Measurements from ENCODE around the gene NOL6.
"Not testable (repeated sequence)": the region's sequence is repeated elsewhere in the genome, so short reads cannot be mapped to it uniquely, and the experiment has no call there.

Gene NOL6, protein sequence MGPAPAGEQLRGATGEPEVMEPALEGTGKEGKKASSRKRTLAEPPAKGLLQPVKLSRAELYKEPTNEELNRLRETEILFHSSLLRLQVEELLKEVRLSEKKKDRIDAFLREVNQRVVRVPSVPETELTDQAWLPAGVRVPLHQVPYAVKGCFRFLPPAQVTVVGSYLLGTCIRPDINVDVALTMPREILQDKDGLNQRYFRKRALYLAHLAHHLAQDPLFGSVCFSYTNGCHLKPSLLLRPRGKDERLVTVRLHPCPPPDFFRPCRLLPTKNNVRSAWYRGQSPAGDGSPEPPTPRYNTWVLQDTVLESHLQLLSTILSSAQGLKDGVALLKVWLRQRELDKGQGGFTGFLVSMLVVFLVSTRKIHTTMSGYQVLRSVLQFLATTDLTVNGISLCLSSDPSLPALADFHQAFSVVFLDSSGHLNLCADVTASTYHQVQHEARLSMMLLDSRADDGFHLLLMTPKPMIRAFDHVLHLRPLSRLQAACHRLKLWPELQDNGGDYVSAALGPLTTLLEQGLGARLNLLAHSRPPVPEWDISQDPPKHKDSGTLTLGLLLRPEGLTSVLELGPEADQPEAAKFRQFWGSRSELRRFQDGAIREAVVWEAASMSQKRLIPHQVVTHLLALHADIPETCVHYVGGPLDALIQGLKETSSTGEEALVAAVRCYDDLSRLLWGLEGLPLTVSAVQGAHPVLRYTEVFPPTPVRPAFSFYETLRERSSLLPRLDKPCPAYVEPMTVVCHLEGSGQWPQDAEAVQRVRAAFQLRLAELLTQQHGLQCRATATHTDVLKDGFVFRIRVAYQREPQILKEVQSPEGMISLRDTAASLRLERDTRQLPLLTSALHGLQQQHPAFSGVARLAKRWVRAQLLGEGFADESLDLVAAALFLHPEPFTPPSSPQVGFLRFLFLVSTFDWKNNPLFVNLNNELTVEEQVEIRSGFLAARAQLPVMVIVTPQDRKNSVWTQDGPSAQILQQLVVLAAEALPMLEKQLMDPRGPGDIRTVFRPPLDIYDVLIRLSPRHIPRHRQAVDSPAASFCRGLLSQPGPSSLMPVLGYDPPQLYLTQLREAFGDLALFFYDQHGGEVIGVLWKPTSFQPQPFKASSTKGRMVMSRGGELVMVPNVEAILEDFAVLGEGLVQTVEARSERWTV

GRCh38 chr9:33473643-33474352, at the start of gene NOL6:
Gene NOL6, minus strand, starts transcription at chr9:33473924. Its CDS starts 82 bp downstream, at chr9:33473842.
- DNase-seq (ENCODE audit: low read depth) = peak; percentile 99
- TF ChIP-seq CTCF (conservative IDR thresholded peaks at IDR 0.05; ENCODE audit: low read length) = no peak
- H3K4me3 ChIP-seq (ENCODE audit: low read length) = peak within 1 kb of the TSS; percentile 98

- DNase-seq (ENCODE audit: low read depth); H3K4me3 ChIP-seq (ENCODE audit: low read length): not testable (repeated sequence)
Observed at GRCh38 chr9:33521861-33522260, 48.1 kb upstream of the NOL6 start.

DNA sequence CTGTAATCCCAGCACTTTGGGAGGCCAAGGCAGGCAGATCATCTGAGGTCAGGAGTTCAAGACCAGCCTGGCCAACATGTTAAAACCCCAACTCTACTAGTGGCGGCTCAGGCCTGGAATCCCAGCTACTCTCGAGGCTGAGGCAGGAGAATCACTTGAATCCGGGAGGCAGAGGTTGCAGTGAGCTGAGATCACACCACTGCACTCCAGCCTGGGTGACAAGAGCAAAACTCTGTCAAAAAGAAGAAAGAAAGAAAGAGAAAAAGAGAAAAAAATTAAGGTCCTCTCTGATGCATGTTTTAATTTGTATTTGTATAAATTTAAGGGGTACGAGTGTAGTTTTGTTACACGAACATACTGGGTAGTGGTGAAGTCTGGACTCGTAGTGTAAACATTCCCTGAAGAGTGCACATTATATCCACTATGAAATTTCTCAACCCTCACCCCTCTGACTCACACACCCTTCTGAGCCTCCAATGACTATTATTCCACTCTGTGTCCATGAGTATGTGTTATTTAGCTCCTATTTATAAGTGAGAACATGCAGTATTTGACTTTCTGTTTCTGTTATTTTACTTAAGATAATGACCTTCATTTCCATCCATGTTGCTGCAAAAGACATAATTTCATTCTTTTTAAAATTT, 44.3 kb upstream of the NOL6 start:
- not testable (repeated sequence) for H3K4me3 ChIP-seq (ENCODE audit: low read length)
- peak; percentile 49 for DNase-seq (ENCODE audit: low read depth)

- H3K4me3 ChIP-seq (ENCODE audit: low read length) = no peak overlapping the region
- DNase-seq (ENCODE audit: low read depth) = peak; percentile 52
- peak; percentile 60 for TF ChIP-seq CTCF (conservative IDR thresholded peaks at IDR 0.05; ENCODE audit: low read length)
Observed at GRCh38 chr9:33517373-33517772, 43.6 kb upstream of the NOL6 start.

DNA sequence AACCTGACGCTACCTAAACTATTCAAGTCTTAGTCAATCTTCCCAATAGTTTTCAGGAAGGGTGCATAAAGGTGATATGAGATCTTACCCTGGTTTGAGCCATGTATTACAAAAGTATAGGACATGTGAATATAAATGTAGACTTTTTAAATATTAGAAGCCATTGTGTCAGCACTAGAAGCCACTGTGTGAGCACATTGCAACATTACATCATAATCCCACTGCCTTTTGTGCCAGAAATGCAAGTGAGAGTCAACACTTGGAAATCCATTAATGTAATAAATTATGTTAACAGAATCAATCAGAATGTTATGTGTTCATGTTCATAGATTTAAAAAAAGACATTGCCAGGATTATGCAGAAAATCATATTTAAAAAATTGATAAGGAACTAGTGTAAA, 42.7 kb upstream of the NOL6 start:
- not testable (repeated sequence) for H3K4me3 ChIP-seq (ENCODE audit: low read length); DNase-seq (ENCODE audit: low read depth)

DNA sequence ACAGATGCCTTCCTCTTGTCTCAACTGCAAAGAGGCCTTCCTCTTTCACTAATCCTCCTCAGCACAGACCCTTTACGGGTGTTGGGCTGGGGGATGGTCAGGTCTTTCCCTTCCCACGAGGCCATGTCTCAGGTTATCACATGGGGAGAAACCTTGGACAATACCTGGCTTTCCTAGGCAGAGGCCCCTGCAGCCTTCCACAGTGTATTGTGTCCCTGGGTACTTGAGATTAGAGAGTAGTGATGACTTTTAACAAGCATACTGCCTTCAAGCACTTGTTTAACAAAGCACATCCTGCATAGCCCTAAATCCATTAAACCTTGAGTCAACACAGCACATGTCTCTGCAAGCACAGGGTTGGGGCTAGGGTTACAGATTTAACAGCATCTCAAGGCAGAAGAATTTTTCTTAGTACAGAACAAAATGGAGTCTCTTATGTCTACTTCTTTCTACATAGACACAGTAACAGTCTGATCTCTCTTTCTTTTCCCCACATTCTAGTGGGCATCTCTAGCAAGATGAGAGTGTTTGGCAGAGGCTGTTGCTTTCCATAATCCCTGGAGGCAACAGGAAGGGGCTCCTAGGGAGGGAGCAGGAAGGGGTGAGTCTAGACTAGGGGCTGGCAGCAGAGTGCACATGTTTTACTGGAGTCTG, 41.7 kb upstream of the NOL6 start:
- not testable (repeated sequence) for DNase-seq (ENCODE audit: low read depth); H3K4me3 ChIP-seq (ENCODE audit: low read length)

DNA sequence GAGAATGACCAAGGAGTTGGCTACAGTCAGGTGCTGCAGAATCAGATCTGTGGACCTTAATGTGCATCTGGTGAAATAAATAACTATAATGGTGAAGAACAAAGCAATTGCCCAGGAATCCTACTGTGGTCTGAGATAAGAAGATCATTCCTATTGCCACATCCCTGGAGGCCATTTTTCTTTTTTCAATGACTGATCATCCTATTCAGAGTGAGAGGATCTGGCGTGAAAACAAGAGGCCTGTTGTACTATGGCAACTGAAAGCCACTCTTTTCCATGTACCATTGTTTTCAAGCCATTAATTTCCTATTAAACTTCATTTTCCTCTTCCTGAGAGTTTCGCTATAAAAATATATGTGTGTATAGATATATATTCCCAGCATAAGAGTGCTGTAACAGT, 38.8 kb upstream of the NOL6 start:
- not testable (repeated sequence) for DNase-seq (ENCODE audit: low read depth); H3K4me3 ChIP-seq (ENCODE audit: low read length)

GRCh38 chr9:33511184-33511517, 37.4 kb upstream of the NOL6 start:
- not testable (repeated sequence) for DNase-seq (ENCODE audit: low read depth)

DNA sequence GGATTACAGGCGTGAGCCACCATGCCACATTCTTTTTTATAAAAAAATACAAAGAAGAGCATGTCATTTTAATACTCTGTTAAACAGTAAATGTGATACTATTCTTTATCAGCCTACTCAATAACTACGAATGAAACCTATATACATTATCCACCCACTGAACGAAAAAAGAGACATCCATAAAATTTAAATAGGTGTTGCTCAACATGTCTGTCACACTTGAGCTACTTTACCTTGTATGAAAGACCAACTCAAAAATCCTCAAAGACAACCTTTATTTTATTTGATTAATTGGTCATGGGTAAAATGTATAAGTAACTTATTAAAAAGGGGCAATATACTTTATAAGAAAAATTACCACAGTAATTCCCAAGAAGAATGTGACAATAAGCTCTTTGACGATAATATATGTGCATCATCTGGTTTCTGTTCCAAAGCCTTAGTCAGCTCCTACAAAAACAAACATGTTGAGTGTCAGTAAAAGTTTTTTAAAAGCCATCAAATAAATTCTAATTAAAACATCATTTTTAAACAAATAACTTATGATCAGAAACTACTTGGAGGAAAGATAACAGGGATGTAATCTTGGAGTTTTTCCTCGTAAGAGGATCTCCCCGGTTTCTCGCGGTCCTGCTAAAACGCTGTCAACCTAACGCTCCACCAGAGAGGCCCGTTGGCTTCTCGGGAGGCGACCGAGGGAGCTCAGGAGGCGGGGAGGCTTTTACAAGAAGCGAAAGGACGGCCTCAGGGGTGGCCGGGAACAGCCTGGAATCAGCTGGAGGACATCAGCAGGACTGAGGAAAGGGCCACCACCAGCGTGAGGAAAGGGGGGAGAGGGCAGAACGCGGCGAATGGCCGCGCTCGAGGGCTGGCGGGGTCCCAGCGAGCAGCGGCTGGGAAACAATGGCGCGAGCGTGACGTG, 36.8 kb upstream of the NOL6 start:
- DNase-seq (ENCODE audit: low read depth) = peak; percentile 47
- no peak for TF ChIP-seq CTCF (conservative IDR thresholded peaks at IDR 0.05; ENCODE audit: low read length)
- peak overlapping the region; percentile 71 for H3K4me3 ChIP-seq (ENCODE audit: low read length)

More at GRCh38 chr9:33511184-33511517, 37.4 kb upstream of the NOL6 start:
- peak overlapping the region; percentile 71 for H3K4me3 ChIP-seq (ENCODE audit: low read length)

All from AG10803 (cell line).